HL-60 (cell line): ENCODE data around the gene CFAP92.

ENCODE experiments used
- CTCF ChIP-seq: IDR thresholded peaks from one replicate; pipeline ENCODE4 v1.5.1; 2011; ENCODE audit warnings: low read length, control low read depth, inconsistent platforms; ENCODE audit not compliant: insufficient read depth
- TF ChIP-seq, protein P1 (sequence below): IDR thresholded peaks from 2 replicates; pipeline ENCODE4 v1.6.1; 2012; ENCODE audit warnings: low read depth; ENCODE audit not compliant: insufficient replicate concordance

DNA sequence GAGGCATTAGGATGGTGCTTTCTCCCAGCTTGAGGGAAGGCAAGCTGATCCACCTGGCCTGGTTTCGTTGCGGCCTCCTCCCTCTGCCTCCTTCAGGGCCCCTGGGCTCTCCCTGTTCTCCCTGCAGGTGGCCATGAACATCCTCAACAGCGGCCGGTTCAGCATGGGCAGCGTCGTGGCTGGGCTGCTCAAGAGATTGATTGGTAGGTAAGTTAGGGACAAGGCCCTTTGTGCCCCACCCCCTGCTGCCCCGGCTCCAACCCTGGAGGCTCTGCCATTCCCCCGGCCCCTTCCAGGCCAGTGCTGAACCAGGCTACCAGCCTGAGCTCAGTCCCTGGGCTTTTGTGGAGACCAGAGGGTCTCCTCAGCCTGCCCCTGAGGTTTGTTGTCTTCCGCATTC, 91.5 kb downstream of the CFAP92 start:
- TF ChIP-seq CTCF, result no peak
- TF ChIP-seq, protein P1, sequence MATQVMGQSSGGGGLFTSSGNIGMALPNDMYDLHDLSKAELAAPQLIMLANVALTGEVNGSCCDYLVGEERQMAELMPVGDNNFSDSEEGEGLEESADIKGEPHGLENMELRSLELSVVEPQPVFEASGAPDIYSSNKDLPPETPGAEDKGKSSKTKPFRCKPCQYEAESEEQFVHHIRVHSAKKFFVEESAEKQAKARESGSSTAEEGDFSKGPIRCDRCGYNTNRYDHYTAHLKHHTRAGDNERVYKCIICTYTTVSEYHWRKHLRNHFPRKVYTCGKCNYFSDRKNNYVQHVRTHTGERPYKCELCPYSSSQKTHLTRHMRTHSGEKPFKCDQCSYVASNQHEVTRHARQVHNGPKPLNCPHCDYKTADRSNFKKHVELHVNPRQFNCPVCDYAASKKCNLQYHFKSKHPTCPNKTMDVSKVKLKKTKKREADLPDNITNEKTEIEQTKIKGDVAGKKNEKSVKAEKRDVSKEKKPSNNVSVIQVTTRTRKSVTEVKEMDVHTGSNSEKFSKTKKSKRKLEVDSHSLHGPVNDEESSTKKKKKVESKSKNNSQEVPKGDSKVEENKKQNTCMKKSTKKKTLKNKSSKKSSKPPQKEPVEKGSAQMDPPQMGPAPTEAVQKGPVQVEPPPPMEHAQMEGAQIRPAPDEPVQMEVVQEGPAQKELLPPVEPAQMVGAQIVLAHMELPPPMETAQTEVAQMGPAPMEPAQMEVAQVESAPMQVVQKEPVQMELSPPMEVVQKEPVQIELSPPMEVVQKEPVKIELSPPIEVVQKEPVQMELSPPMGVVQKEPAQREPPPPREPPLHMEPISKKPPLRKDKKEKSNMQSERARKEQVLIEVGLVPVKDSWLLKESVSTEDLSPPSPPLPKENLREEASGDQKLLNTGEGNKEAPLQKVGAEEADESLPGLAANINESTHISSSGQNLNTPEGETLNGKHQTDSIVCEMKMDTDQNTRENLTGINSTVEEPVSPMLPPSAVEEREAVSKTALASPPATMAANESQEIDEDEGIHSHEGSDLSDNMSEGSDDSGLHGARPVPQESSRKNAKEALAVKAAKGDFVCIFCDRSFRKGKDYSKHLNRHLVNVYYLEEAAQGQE, result no peak
